ENCODE results near the gene RSRP1. TPM values are rescaled to one million over a fixed set of nuclear protein-coding genes. Genes with fewer than 3 reads are reported as not detected.
A peak's percentile ranks its signal among the peaks of the same experiment; 100 is the strongest.
"Not testable (repeated sequence)": the region's sequence is repeated elsewhere in the genome, so short reads cannot be mapped to it uniquely, and the experiment has no call there.

Gene RSRP1
- total RNA-seq, 1 experiment from 2014 or later = 33.8 TPM

GRCh38 chr1:25257196-25257595 lies 9.9 kb upstream of the RSRP1 start:
- no peak for DNase-seq (ENCODE audit: low read depth)

- no peak for DNase-seq (ENCODE audit: low read depth)
These were observed 9.3 kb upstream of the RSRP1 start for GRCh38 chr1:25256578-25256965.

GRCh38 chr1:25255706-25256577 lies 8.7 kb upstream of the RSRP1 start:
- DNase-seq (ENCODE audit: low read depth) = no peak

GRCh38 chr1:25253911-25254310 lies 6.7 kb upstream of the RSRP1 start:
- DNase-seq (ENCODE audit: low read depth) = no peak

GRCh38 chr1:25247829-25248754 lies 838 bp upstream of the RSRP1 start:
- DNase-seq (ENCODE audit: low read depth) = no peak

- peak; percentile 15 for DNase-seq (ENCODE audit: low read depth)
These were observed 642 bp downstream of the RSRP1 start for GRCh38 chr1:25246600-25247023.

GRCh38 chr1:25245809-25246599 lies 1.2 kb downstream of the RSRP1 start:
- DNase-seq (ENCODE audit: low read depth) = peak; percentile 29

GRCh38 chr1:25245393-25245792 lies 1.9 kb downstream of the RSRP1 start:
- DNase-seq (ENCODE audit: low read depth) = no peak

GRCh38 chr1:25243907-25244306 lies 3.3 kb downstream of the RSRP1 start:
- DNase-seq (ENCODE audit: low read depth) = no peak

GRCh38 chr1:25239681-25240541 lies 7.3 kb downstream of the RSRP1 start:
- DNase-seq (ENCODE audit: low read depth) = peak; percentile 91

- DNase-seq (ENCODE audit: low read depth) = no peak
These were observed 9.2 kb downstream of the RSRP1 start for GRCh38 chr1:25238046-25238445.

- DNase-seq (ENCODE audit: low read depth) = not testable (repeated sequence)
These were observed 11.0 kb downstream of the RSRP1 start for GRCh38 chr1:25236261-25236660.

- not testable (repeated sequence) for DNase-seq (ENCODE audit: low read depth)
These were observed 11.8 kb downstream of the RSRP1 start for GRCh38 chr1:25235411-25235810.

GRCh38 chr1:25232866-25233784 lies 14.1 kb downstream of the RSRP1 start:
- DNase-seq (ENCODE audit: low read depth) = peak; percentile 83

GRCh38 chr1:25232027-25232865 lies 15.0 kb downstream of the RSRP1 start, which contains the start of gene SYF2:
Gene SYF2 (minus strand): TSS chr1:25232502. CDS start chr1:25232467, 35 bp downstream.
- DNase-seq (ENCODE audit: low read depth) = peak; percentile 88

GRCh38 chr1:25223471-25223870 lies 23.8 kb downstream of the RSRP1 start:
- no peak for DNase-seq (ENCODE audit: low read depth)

- DNase-seq (ENCODE audit: low read depth) = no peak
These were observed 24.6 kb downstream of the RSRP1 start for GRCh38 chr1:25222606-25223005.

GRCh38 chr1:25220666-25221065 lies 26.6 kb downstream of the RSRP1 start:
- DNase-seq (ENCODE audit: low read depth) = no peak
